Stimulated activated CD8-positive, alpha-beta memory T cell treated with anti-CD3 and anti-CD28 coated beads, Interleukin-2, amount 100 ng/mL, for 1 hour (primary cell): ENCODE measurements around the gene TRIP4.

Source experiments
- DNase-seq, 2 donors: peaks; one replicate each; pipeline ENCODE4 v3.0.0-alpha.2; 2020; ENCODE audit warnings: low read depth in 2 of 2

TRIP4 gene

GRCh38 chr15:64447536-64448315 lies 60.1 kb downstream of the TRIP4 start:
- no peak for DNase-seq

GRCh38 chr15:64452988-64453688 lies 65.5 kb downstream of the TRIP4 start:
- DNase-seq = no peak

GRCh38 chr15:64453689-64454037 lies 66.0 kb downstream of the TRIP4 start:
- DNase-seq = no peak

- no peak for DNase-seq
These were observed 66.6 kb downstream of the TRIP4 start for GRCh38 chr15:64454282-64454681.

- DNase-seq = no peak
These were observed 68.3 kb downstream of the TRIP4 start for GRCh38 chr15:64455961-64456371.

- no peak for DNase-seq
These were observed 69.0 kb downstream of the TRIP4 start for GRCh38 chr15:64456634-64457108.

- DNase-seq = no peak
These were observed 71.6 kb downstream of the TRIP4 start for GRCh38 chr15:64459066-64459781.

GRCh38 chr15:64460206-64460723 lies 72.6 kb downstream of the TRIP4 start, which contains the start of gene ZNF609:
Gene ZNF609 (plus strand): TSS chr15:64460578. CDS start chr15:64499420, 38,842 bp downstream.
- DNase-seq = peak; percentile 67 to 71

GRCh38 chr15:64460724-64461720 lies 73.4 kb downstream of the TRIP4 start:
- no peak for DNase-seq

GRCh38 chr15:64461721-64462162 lies 74.1 kb downstream of the TRIP4 start:
- DNase-seq = no peak

- DNase-seq = no peak
These were observed 74.9 kb downstream of the TRIP4 start for GRCh38 chr15:64462492-64462891.

GRCh38 chr15:64464276-64465005 lies 76.8 kb downstream of the TRIP4 start:
- DNase-seq = no peak

GRCh38 chr15:64466408-64467141 lies 78.9 kb downstream of the TRIP4 start:
- no peak for DNase-seq

- DNase-seq = no peak
These were observed 84.5 kb downstream of the TRIP4 start for GRCh38 chr15:64472161-64472560.

GRCh38 chr15:64474846-64475245 lies 87.2 kb downstream of the TRIP4 start:
- no peak for DNase-seq

GRCh38 chr15:64476550-64476949 lies 88.9 kb downstream of the TRIP4 start:
- DNase-seq = no peak

GRCh38 chr15:64478863-64479262 lies 91.2 kb downstream of the TRIP4 start:
- DNase-seq = no peak

GRCh38 chr15:64480891-64481290 lies 93.3 kb downstream of the TRIP4 start:
- DNase-seq = no peak

- no peak for DNase-seq
These were observed 96.1 kb downstream of the TRIP4 start for GRCh38 chr15:64483749-64484148.
